ENCODE data around the gene JARID2. TPM values are rescaled to one million over a fixed set of nuclear protein-coding genes. Genes with fewer than 3 reads are reported as not detected.

Gene JARID2
- total RNA-seq, 3 donors from 2014 or later: 10.6 to 11.8 (median 11.4) TPM

GRCh38 chr6:15232836-15233510 lies 12.9 kb upstream of the JARID2 start:
- Histone ChIP-seq H3K4me1 (ENCODE audit: low read depth) (no peaks in the 10 kb centered on the region), H3K9me3 (no peaks in the 10 kb centered on the region), H3K4me3 (no peak overlapping the region), H3K36me3 (ENCODE audit: low read depth) (no peaks in the 10 kb centered on the region)
- ATAC-seq (no peak), DNase-seq (no peak)
- intact Hi-C loops (cut with DNase I, micrococcal nuclease): no loop called here
- no peak for TF ChIP-seq CTCF (IDR thresholded peaks at IDR 0.05)

DNA sequence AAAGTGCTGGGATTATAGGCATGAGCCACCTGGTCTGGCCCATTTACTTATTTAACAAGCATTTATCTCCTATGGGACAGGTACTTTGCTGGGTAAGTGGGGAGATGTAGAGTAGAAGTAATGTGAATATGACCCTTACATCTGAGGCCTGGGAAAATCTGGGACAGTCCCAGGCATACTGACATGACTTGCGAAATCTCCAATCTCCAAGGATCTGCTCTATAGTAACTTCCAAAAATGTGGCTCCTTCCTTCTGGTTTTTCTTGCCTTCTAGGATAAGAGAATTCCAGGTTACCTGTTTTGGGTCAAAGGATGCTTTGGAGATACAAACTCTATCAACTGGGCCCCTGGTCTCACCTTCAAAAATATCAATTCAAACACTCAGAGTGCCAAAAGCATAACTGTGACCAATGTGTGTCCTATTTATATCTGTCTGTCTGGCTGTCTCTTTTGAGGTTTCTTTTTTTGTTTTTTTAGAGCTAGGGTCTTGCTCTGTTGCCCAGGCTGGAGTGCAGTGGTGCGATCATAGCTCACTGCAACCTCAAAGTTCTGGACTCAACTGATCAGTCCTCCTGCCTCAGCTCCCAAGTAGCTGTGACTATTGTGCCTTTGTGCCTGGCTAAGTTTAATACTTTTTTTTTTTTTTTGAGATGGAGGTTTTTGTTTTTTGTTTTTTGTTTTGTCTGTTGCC lies 11.7 kb upstream of the JARID2 start:
- no peak for ATAC-seq
- no peaks in the 10 kb centered on the region for H3K4me1 ChIP-seq (ENCODE audit: low read depth)
- no peaks in the 10 kb centered on the region for H3K9me3 ChIP-seq
- no peak for TF ChIP-seq CTCF (IDR thresholded peaks at IDR 0.05)
- H3K36me3 ChIP-seq (ENCODE audit: low read depth): no peaks in the 10 kb centered on the region
- intact Hi-C loops (cut with DNase I, micrococcal nuclease): no loop called here
- no peak for DNase-seq
- no peak overlapping the region for H3K4me3 ChIP-seq

DNA sequence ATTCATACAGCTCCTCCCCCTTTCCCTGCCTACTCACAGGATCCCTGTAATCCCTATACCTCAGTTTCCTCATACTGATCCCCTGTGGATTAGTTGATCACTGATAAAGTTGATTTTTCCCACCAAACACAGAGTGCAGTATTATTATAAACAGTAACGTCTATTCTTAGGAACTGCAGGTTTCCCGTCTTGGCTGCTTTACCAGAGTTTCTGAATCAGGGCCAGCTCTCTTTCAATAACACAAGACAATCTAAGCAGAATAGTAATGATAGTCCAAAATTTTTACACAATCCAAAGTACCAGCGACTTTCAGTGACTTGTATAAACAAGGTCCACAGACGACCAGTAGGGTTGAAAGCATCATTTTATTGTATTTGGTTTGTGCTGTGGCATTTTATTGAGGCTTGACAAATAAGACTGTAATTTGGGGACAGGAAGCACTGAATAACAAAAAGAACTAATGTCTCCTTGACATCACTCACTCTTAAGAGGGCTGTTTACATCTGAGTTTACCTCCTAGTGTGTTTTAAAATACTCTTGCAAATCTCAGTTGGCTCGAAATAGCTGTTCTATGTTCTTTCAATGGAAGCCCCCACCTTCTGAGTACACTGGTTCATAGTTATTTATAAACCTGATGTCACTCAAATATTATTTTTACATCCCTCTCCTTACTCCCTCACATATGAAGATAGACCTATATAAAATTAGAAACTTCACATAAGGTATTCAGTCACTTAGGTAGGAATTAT lies 6.1 kb upstream of the JARID2 start:
- no peak for DNase-seq
- Histone ChIP-seq H3K36me3 (ENCODE audit: low read depth) (no peaks in the 10 kb centered on the region), H3K4me3 (no peak overlapping the region), H3K9me3 (no peaks in the 10 kb centered on the region), H3K4me1 (ENCODE audit: low read depth) (no peaks in the 10 kb centered on the region)
- ATAC-seq: no peak
- TF ChIP-seq CTCF (IDR thresholded peaks at IDR 0.05): no peak
- intact Hi-C loops (cut with DNase I, micrococcal nuclease): no loop called here

GRCh38 chr6:15242503-15242902 lies 3.4 kb upstream of the JARID2 start:
- no peak for ATAC-seq
- Histone ChIP-seq H3K4me3 (no peak overlapping the region), H3K9me3 (no peaks in the 10 kb centered on the region), H3K36me3 (ENCODE audit: low read depth) (no peaks in the 10 kb centered on the region), H3K4me1 (ENCODE audit: low read depth) (peaks cover 4% of the 10 kb centered on the region)
- no peak for DNase-seq
- TF ChIP-seq CTCF (IDR thresholded peaks at IDR 0.05): no peak
- intact Hi-C loops (cut with DNase I, micrococcal nuclease): no loop called here

DNA sequence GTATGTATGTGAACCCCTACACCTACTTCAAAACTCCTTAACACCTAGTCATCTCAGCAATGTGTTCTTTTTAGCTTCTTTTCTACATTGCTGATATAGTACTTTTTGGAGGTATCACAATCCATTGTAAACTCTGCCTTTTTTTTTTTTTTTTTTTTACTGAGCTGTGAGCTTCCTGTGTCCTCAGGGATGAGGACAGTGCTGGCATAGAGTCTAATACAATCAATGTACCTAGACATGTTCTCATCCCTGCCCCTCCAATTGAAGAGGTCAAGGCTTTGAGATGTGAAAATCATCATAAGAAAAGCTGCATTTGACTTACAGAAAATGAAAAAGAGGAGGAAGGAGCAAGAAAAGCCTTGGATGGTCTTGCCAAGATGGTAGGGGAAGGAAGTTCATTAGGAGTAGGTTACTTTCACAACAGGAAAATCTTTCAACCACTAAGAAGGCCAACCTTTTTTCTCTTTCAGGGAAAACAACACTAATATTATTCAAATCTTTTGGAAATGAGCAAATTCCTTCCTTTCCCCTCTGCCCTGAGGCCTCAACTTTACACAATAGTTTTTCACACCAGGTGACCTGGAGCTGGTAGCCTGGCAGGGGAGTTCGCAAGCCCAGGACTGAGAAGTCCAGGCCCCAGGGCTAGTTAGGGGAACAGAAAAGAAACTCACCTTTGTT lies 2.8 kb upstream of the JARID2 start:
- Histone ChIP-seq H3K9me3 (no peaks in the 10 kb centered on the region), H3K4me1 (ENCODE audit: low read depth) (peaks cover 4% of the 10 kb centered on the region), H3K4me3 (no peak overlapping the region), H3K36me3 (ENCODE audit: low read depth) (no peaks in the 10 kb centered on the region)
- DNase-seq (no peak), ATAC-seq (no peak)
- intact Hi-C loops (cut with DNase I, micrococcal nuclease): no loop called here
- no peak for TF ChIP-seq CTCF (IDR thresholded peaks at IDR 0.05)

All from mucosa of descending colon (tissue), 3 donors.